ENCODE measurements around the gene NIPSNAP2. TPM values are rescaled to one million over a fixed set of nuclear protein-coding genes. Genes with fewer than 3 reads are reported as not detected.

Gene NIPSNAP2
- total and polyA plus RNA-seq, 2 of the 13 experiments (the other 11 are each of a cell fraction or from before 2014, with no cell fraction given): 40.3 to 61.5 TPM

DNA sequence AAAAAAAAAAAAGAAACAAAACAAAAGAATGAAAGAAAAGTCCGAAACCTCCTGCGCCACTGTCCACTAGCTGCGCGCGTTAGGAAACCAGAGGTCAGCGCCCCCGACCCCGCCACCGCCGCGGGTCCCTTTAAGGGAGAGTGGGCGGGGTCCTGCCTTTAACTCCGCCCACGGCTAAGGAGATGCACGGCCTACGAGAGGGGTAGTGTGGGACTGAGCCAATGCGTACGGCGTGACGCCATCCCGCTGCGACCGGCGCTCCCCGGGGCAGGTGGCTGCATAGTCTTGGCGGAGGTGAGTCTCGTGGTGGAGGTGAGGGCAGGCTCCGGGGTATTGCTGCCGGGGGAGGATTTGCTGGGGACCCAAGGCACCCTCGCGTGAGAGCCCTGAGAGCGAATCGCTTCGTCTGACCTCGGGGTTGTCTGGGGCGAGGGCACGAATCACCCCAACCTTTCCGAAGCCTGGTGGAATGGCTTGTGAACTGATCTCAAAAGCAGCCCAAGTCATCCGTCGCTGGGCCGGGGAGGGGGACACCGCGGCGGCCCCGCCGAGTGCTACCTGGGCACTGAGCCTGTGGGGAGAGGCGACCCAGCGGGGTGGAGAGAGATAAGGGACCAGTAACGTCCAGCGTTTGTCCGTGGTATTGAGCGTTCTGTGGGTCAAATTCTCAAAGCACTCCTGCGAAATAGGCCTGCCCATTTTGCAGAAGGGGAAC is 12.6 kb upstream of the NIPSNAP2 start, which contains the start of gene MRPS17 (continued):
- TF ChIP-seq KDM5A (IDR thresholded peaks at IDR 0.05; ENCODE audit: borderline replicate concordance, low read length) (peak; percentile 87), FOXC1 (CRISPR knock-in tag; IDR thresholded peaks at IDR 0.05; ENCODE audit: borderline replicate concordance) (peak; percentile 90; the same call in 1 of the 2 replicates), STAT5B (CRISPR knock-in tag; IDR thresholded peaks at IDR 0.05) (peak; percentile 16; the same call in 1 of the 2 replicates), MYNN (CRISPR knock-in tag; IDR thresholded peaks at IDR 0.05; ENCODE audit: low read depth) (0 out of 2 replicates have a peak, but pooled peaks have one; percentile 36), PHB2 (IDR thresholded peaks at IDR 0.05; ENCODE audit: partially characterized antibody) (no peak), TOE1 (CRISPR knock-in tag; IDR thresholded peaks at IDR 0.05) (no peak), TEAD3 (CRISPR knock-in tag; optimal IDR thresholded peaks at IDR 0.05; ENCODE audit: borderline replicate concordance) (peak; percentile 64), NR2F2 (IDR thresholded peaks at IDR 0.05; ENCODE audit: borderline replicate concordance, low read depth) (peak; percentile 75; the same call in 1 of the 2 replicates), HHEX (CRISPR knock-in tag; IDR thresholded peaks at IDR 0.05) (no peak), TAF1 (CRISPR knock-in tag; IDR thresholded peaks at IDR 0.05) (peak; percentile 94), ZNF205 (CRISPR knock-in tag; IDR thresholded peaks at IDR 0.05) (peak; percentile 42; the same call in 1 of the 2 replicates), ZNF772 (CRISPR knock-in tag; IDR thresholded peaks at IDR 0.05) (no peak), MLLT10 (CRISPR knock-in tag; IDR thresholded peaks at IDR 0.05) (no peak), ZNF44 (CRISPR knock-in tag; IDR thresholded peaks at IDR 0.05) (peak; percentile 59; the same call in 1 of the 2 replicates), ZMYM4 (CRISPR knock-in tag; IDR thresholded peaks at IDR 0.05) (peak; percentile 99), GABPA (IDR thresholded peaks at IDR 0.05; ENCODE audit: low read depth, low read length) (no peak), GABPA (CRISPR knock-in tag; IDR thresholded peaks at IDR 0.05; ENCODE audit: low read depth) (peak; percentile 22; the same call in 1 of the 2 replicates), ZIK1 (CRISPR knock-in tag; IDR thresholded peaks at IDR 0.05; ENCODE audit: borderline replicate concordance, low read depth) (peak; percentile 71; the same call in 1 of the 2 replicates), MED13 (CRISPR knock-in tag; IDR thresholded peaks at IDR 0.05) (no peak), ZNF331 (CRISPR knock-in tag; IDR thresholded peaks at IDR 0.05) (peak; percentile 66), SMYD3 (CRISPR knock-in tag; IDR thresholded peaks at IDR 0.05) (no peak), CREM (IDR thresholded peaks at IDR 0.05) (peak; percentile 97), CREM (CRISPR knock-in tag; IDR thresholded peaks at IDR 0.05) (peak; percentile 87), MIER3 (CRISPR knock-in tag; IDR thresholded peaks at IDR 0.05; ENCODE audit: borderline replicate concordance) (peak; percentile 81; the same call in 1 of the 2 replicates), MED1 (CRISPR knock-in tag; IDR thresholded peaks at IDR 0.05) (0 out of 2 replicates have a peak, but pooled peaks have one; percentile 44), RXRA (CRISPR knock-in tag; IDR thresholded peaks at IDR 0.05) (peak; percentile 70), SP1 (IDR thresholded peaks at IDR 0.05) (no peak), SP1 (CRISPR knock-in tag; IDR thresholded peaks at IDR 0.05) (peak; percentile 93)
- TF ChIP-seq, protein P1, sequence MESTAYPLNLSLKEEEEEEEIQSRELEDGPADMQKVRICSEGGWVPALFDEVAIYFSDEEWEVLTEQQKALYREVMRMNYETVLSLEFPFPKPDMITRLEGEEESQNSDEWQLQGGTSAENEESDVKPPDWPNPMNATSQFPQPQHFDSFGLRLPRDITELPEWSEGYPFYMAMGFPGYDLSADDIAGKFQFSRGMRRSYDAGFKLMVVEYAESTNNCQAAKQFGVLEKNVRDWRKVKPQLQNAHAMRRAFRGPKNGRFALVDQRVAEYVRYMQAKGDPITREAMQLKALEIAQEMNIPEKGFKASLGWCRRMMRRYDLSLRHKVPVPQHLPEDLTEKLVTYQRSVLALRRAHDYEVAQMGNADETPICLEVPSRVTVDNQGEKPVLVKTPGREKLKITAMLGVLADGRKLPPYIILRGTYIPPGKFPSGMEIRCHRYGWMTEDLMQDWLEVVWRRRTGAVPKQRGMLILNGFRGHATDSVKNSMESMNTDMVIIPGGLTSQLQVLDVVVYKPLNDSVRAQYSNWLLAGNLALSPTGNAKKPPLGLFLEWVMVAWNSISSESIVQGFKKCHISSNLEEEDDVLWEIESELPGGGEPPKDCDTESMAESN (CRISPR knock-in tag; conservative IDR thresholded peaks at IDR 0.05): peak; percentile 70
